Naive thymus-derived CD8-positive, alpha-beta T cell (primary cell): ENCODE data around the gene TOMM70. TPM values are rescaled to one million over a fixed set of nuclear protein-coding genes. Genes with fewer than 3 reads are reported as not detected.

Experiments used
- ATAC-seq, 2 donors: fragments of 150-1000 bp; cut with Tn5 transposase in 1 of 2; sonication (Bioruptor Pico), chemical (Tn5 transposase) in 1 of 2; 1 replicate in 1 of 2; 2 replicates in 1 of 2; pipeline ENCODE4 v1.10.0; 2021; ENCODE audit warnings: mild to moderate bottlenecking in 2 of 2, moderate library complexity in 2 of 2
- POLR2A ChIA-PET: fragments of 350-600 bp; sonication (Branson Sonifier 250); formaldehyde crosslinking; loops from one replicate; lab custom pipeline; 2021; ENCODE audit warnings: antibody characterized with exemption; lab: Charles Lee
- DNase-seq, 10 donors: peaks; one replicate each; pipeline versions ENCODE4 v3.0.0 to v3.0.0-alpha.2; 2020 to 2022
- H3K27ac Mint-ChIP-seq, 10 donors: one replicate each; pipeline ENCODE4 v1.8.0; 2020 to 2022; ENCODE audit warnings: mild to moderate bottlenecking in 10 of 10, mixed read lengths in 10 of 10, moderate library complexity in 4 of 10, inconsistent platforms in 1 of 10
- H3K27me3 Mint-ChIP-seq, 5 donors: one replicate each; pipeline ENCODE4 v1.8.0; 2021 to 2022; ENCODE audit warnings: mixed read lengths in 5 of 5
- H3K36me3 Mint-ChIP-seq, 3 donors: one replicate each; pipeline ENCODE4 v1.8.0; 2020 to 2022; ENCODE audit warnings: mixed read lengths in 3 of 3, mild to moderate bottlenecking in 2 of 3, inconsistent platforms in 1 of 3
- H3K4me1 Mint-ChIP-seq, 4 donors: one replicate each; pipeline ENCODE4 v1.8.0; 2021 to 2022; ENCODE audit warnings: mixed read lengths in 4 of 4
- H3K4me3 Mint-ChIP-seq, 10 donors: one replicate each; pipeline ENCODE4 v1.8.0; 2020 to 2022; ENCODE audit warnings: mild to moderate bottlenecking in 10 of 10, mixed read lengths in 10 of 10, moderate library complexity in 6 of 10, inconsistent platforms in 1 of 10
- H3K9me3 Mint-ChIP-seq, 9 donors: one replicate each; pipeline ENCODE4 v1.8.0; 2020 to 2022; ENCODE audit warnings: mixed read lengths in 9 of 9, mild to moderate bottlenecking in 3 of 9, inconsistent platforms in 1 of 9, moderate library complexity in 1 of 9
- polyA plus RNA-seq, 3 donors: library from polyadenylated mRNA; unstranded; fragments of 300-500 nt; fragmentation: Illumina TruSeq; gene quantifications; one replicate each; pipeline ENCODE4 v1.2.3, GENCODE V29; 2021
- total RNA-seq, 8 experiments: library from RNA in 2 of 8; stranded (reverse) in 2 of 8; gene quantifications; one replicate each; pipeline ENCODE4 v1.2.3 and lab custom pipeline; 2021 to 2026

TOMM70 gene
- total and polyA plus RNA-seq, 5 experiments from 2014 or later, result 14.6 to 46.8 (median 21.7) TPM

DNA sequence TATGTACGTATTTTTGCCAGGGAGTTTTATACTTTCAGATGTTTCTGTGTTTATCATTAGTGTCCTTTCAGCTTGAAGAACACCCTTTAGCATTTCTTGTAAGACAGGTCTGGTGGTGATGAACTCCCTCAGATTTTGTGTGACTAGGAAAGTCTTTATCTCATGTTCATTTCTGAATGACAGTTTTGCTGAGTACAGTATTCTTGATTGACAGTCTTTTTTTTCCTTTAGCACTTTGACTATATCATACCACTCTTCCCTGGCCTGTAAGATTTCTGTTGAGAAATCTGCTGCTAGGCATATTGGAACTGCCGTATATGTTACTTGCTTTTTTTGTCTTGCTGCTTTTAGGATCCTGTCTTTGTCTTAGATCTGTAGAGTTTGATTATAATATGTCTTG is 6.3 kb upstream of the TOMM70 start:
- no peak for ATAC-seq
- Mint-ChIP-seq H3K27ac (no peak overlapping the region), H3K4me3 (peak overlapping the region in 1 of 10 donors; percentile 2), H3K27me3 (no peaks in the 10 kb centered on the region), H3K4me1 (peaks cover 12 to 37% (median 29%) of the 10 kb centered on the region in 4 donors), H3K9me3 (peaks cover 6 to 42% (median 13%) of the 10 kb centered on the region in 9 donors), H3K36me3 (peaks cover 20 to 32% (median 28%) of the 10 kb centered on the region in 3 donors)
- POLR2A ChIA-PET, result no interaction called here
- no peak for DNase-seq

DNA sequence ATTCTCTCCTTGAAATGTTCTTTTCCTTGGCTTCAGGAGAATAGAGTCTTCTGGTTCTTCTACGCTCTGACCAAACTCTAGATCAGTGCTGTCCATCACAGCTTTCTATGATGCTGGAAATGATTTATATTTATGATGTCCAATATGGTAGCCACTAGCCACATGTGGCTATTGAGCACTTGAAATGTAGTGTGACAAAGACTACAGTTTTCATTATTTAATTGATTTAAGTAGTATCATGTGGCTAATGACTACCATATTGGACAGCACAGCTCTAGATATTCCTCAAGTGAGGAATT is 3.3 kb upstream of the TOMM70 start:
- no peak for DNase-seq
- peaks cover 17 to 52% (median 49%) of the 10 kb centered on the region in 4 donors for H3K4me1 Mint-ChIP-seq
- no peak for ATAC-seq

DNA sequence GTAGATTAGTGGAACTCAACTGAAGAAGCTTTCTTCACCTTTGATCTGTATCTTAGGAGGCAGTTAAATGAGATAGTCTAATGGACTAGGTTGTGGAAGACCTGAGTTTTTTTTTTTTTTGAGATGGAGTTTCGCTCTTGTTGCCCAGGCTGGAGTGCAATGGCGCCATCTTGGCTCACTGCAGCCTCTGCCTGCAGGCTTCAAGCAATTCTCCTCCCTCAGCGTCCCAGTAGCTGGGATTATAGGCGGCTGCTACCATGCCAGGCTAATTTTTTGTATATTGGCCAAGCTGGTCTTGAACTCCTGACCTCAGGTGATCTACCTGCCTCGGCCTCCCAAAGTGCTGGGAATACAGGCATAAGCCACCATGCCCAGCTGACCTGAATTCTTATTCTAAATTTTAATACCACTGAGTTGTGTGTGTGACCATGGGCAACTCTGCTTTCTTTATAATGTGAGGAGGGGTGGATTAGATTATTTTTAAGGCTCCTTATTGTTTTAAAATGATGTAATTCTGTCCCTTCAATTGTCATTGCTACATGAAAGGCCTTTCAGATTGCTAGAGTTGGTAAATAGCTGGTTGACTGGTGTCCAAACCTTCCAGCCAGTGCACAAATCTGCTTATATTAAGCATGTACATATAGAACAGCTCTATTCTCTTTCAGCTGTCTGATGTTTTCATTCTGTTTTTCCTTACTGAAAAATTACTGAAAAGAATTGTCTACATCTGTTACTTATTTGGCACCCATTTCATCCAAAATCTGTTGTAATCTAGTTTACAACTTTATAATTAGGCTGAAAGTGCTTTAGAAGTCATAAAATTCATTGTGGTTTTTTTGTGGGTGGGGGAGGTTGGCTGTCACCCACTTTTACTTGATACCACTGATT is 2.7 kb upstream of the TOMM70 start:
- Mint-ChIP-seq H3K27ac (peak overlapping the region in 2 of 10 donors; percentile 18 to 97), H3K4me3 (peak overlapping the region in 6 of 10 donors; percentile 12 to 98 (median 62))
- no peak for ATAC-seq

More for the DNA sequence above, 3.3 kb upstream of the TOMM70 start:
- POLR2A ChIA-PET, result no interaction called here
- no peak overlapping the region for H3K27ac Mint-ChIP-seq
- H3K36me3 Mint-ChIP-seq, result peaks cover 11 to 14% (median 12%) of the 10 kb centered on the region in 3 donors
- H3K4me3 Mint-ChIP-seq, result peak overlapping the region in 3 of 10 donors; percentile 5 to 96 (median 10)
- peaks cover 0 to 19% (median 7%) of the 10 kb centered on the region in 9 donors for H3K9me3 Mint-ChIP-seq
- no peaks in the 10 kb centered on the region for H3K27me3 Mint-ChIP-seq

DNA sequence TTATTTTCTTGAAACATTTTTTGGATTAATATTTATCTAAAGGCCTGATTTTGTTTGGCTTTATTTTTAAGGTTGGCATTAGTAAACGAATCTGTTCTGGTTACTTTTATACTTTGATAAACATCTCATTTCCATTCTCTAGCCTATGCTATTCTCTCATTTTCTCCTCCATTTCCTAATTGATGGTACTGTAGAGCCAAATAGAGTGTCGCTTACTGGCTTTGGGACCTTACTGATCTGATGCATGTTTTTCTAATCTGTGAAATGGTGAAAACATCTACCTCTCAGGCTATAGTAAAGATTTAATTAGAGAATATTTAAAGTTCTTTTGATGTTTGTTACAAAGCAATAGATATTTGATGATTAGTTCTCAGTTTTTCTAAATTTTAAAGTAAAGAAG is 2.0 kb upstream of the TOMM70 start:
- Mint-ChIP-seq H3K4me3 (peak overlapping the region in 9 of 10 donors; percentile 0 to 98 (median 96)), H3K4me1 (peaks cover 15 to 62% (median 56%) of the 10 kb centered on the region in 4 donors), H3K27me3 (no peaks in the 10 kb centered on the region), H3K36me3 (peaks cover 8 to 9% (median 9%) of the 10 kb centered on the region in 3 donors), H3K27ac (peak overlapping the region in 9 of 10 donors; percentile 35 to 99 (median 97)), H3K9me3 (peaks cover 0 to 11% (median 6%) of the 10 kb centered on the region in 9 donors)
- ATAC-seq (no peak), DNase-seq (no peak)
- POLR2A ChIA-PET, result interaction anchor here (3.1 kb wide), 1 partner anchor 142 kb away, joined by 26 read pairs; the partner anchor contains the start of gene TBC1D23

More for the DNA sequence above, 2.7 kb upstream of the TOMM70 start:
- POLR2A ChIA-PET, result interaction anchor here (0.6 kb wide), 1 partner anchor 599 kb away, joined by 3 read pairs; no protein-coding TSS in a partner anchor
- DNase-seq, result no peak
- H3K27me3 Mint-ChIP-seq, result no peaks in the 10 kb centered on the region
- peaks cover 0 to 15% (median 7%) of the 10 kb centered on the region in 9 donors for H3K9me3 Mint-ChIP-seq
- peaks cover 15 to 57% (median 53%) of the 10 kb centered on the region in 4 donors for H3K4me1 Mint-ChIP-seq
- peaks cover 9 to 12% (median 11%) of the 10 kb centered on the region in 3 donors for H3K36me3 Mint-ChIP-seq

DNA sequence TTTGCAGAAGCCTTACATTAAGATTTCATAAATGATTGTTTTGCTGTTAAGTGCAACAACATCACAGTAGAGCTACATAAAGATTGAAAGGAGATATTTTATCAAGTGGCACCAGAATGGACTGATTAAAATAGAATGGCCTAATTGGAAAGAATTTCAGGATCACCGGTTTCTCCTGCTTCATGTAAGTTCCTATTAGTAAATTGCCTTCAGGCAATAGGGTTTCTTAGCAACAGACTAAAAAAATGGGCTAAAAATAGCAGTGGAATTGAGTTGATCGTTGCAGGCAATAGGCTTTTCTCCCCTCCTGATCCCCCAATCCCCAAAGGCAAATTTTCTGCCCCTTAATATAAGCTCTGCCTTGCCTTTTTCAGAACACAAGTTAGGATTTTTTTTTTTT is 1.4 kb upstream of the TOMM70 start:
- Mint-ChIP-seq H3K36me3 (peaks cover 2 to 4% (median 4%) of the 10 kb centered on the region in 3 donors), H3K9me3 (peaks cover 0 to 5% (median 1%) of the 10 kb centered on the region in 9 donors), H3K4me3 (peak overlapping the region; percentile 90 to 99 (median 98)), H3K27ac (peak overlapping the region; percentile 94 to 99 (median 97)), H3K27me3 (no peaks in the 10 kb centered on the region), H3K4me1 (peaks cover 15 to 66% (median 58%) of the 10 kb centered on the region in 4 donors)
- POLR2A ChIA-PET, result interaction anchor here (1.4 to 3.1 kb wide), 3 partner anchors 67 to 189 kb away, joined by 3 to 26 read pairs (median 23); partner anchors contain the start of genes NIT2 and TBC1D23
- DNase-seq, result no peak
- no peak for ATAC-seq

DNA sequence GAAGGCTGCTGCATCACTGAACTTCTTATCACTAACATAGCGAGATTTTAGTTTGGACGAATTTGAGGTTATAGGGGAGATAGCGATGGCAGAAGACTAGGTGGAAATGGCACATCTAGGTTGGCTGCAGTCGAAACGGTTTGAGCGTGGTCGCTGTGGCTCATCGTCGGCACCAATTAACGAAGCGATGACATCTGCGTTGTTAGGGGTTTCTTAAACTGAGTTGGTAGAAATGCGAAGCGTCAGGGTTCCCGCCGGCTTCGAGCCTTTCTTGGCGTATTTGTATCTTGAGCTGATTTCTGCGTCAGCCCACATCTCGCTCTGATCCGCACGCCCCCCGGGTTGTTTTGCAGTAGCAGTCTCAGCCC is 769 bp upstream of the TOMM70 start:
- POLR2A ChIA-PET, result interaction anchor here (0.6 to 3.1 kb wide), 11 partner anchors 21 to 1274 kb away, joined by 3 to 26 read pairs (median 5); partner anchors contain the start of genes NIT2, PCNP, TBC1D23 and TFG
- H3K27me3 Mint-ChIP-seq, result no peaks in the 10 kb centered on the region
- peak in 8 of 10 donors; percentile 32 to 79 (median 62) for DNase-seq
- peak overlapping the region; percentile 94 to 99 (median 97) for H3K27ac Mint-ChIP-seq
- H3K36me3 Mint-ChIP-seq, result peaks cover 0 to 3% (median 2%) of the 10 kb centered on the region in 3 donors
- peak overlapping the region; percentile 90 to 99 (median 98) for H3K4me3 Mint-ChIP-seq
- ATAC-seq, result peak; percentile 39 to 48
- H3K4me1 Mint-ChIP-seq, result peaks cover 17 to 72% (median 61%) of the 10 kb centered on the region in 4 donors
- no peaks in the 10 kb centered on the region for H3K9me3 Mint-ChIP-seq

DNA sequence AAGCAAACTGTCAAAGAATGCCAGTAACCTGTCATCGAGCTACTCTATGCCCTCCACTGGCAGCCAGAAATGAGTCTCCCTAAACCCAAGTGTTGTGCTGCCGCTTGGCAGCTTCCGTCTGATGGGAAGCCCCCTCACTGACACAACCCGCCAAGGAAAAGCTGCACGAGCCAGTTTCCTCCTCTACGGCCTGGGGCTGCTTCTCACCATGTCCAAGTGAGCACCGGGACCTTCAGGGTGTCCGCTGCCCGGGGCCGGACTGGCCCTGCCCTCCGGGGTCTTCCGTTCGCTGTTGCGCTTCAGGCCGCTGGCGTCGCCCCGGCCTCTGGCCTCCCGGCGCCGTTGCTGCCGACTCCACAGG is 490 bp downstream of the TOMM70 start:
- DNase-seq, result peak in 9 of 10 donors; percentile 12 to 69 (median 39)
- Mint-ChIP-seq H3K4me3 (peak overlapping the region; percentile 90 to 99 (median 98)), H3K27me3 (no peaks in the 10 kb centered on the region), H3K36me3 (peaks cover 0 to 2% (median 0%) of the 10 kb centered on the region in 3 donors), H3K4me1 (peaks cover 14 to 81% (median 64%) of the 10 kb centered on the region in 4 donors), H3K9me3 (no peaks in the 10 kb centered on the region), H3K27ac (peak overlapping the region; percentile 38 to 99 (median 95))
- ATAC-seq, result peak; percentile 9 to 38
- POLR2A ChIA-PET, result interaction anchor here (1.5 to 3.1 kb wide), 5 partner anchors 20 to 1276 kb away, joined by 5 to 26 read pairs (median 7); partner anchors contain the start of genes NIT2, TBC1D23 and TFG

DNA sequence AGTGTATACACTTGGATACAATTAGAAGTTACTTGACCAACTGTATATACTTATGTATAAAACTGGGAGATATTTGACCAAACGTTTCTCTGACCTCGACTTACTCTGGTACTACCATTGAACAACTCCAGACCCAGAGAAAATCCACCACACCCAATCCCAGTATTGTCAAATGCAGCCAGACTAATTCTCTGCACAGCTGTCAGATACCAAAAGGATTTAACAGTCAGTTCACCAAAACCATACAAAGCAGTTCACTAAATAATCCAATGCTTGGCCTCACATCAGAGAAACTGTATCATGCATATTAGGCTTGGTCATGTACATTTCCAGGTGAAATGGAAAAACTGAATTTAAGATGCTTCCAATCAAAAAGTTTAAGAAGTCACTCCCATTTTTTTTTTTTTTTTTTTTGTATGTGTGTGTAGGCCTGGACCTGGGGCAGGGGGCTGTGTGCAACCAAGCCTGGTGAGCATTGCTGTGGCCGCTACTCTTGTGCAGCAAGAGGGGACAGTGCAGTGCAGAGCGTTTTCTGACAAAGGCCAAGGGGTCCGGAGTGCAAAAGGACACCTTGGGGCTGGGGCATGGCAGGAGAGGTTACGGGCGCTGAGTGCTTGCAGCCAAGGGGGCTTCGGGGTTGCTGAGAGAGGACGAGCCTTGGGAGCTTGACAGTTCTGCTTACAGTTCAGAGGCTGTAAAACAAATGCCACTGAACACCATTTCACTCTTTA is 1.4 kb downstream of the TOMM70 start:
- peaks cover 0 to 2% (median under 1%) of the 10 kb centered on the region in 3 donors for H3K36me3 Mint-ChIP-seq
- DNase-seq, result no peak
- H3K4me3 Mint-ChIP-seq, result peak overlapping the region; percentile 90 to 99 (median 98)
- POLR2A ChIA-PET, result interaction anchor here (0.6 to 3.1 kb wide), 4 partner anchors 15 to 138 kb away, joined by 3 to 26 read pairs (median 15); partner anchors contain the start of genes NIT2 and TBC1D23
- ATAC-seq, result no peak
- H3K27ac Mint-ChIP-seq, result peak overlapping the region in 9 of 10 donors; percentile 41 to 99 (median 94)
- no peaks in the 10 kb centered on the region for H3K9me3 Mint-ChIP-seq
- H3K27me3 Mint-ChIP-seq, result no peaks in the 10 kb centered on the region
- H3K4me1 Mint-ChIP-seq, result peaks cover 13 to 82% (median 62%) of the 10 kb centered on the region in 4 donors

DNA sequence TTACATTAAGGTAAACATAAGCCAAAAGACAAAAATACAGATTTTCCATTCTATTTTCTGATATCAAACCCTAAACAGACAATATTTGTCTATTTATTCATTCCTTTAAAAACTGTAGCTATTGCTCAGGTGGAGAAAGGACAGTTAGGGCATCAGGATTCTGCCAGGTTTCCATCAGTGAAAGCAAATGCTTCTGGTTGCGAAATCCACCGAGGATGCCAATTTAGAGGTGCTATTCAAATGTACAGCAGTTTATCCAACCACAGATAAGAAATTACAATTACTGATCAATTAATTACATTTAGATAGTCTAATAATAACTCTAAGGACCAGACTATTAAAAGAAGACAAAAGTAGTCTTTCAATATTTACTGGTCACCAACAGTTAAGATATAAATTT is 3.9 kb downstream of the TOMM70 start:
- peak overlapping the region in 1 of 10 donors; percentile 7 for H3K4me3 Mint-ChIP-seq
- DNase-seq (no peak), ATAC-seq (no peak)
- H3K4me1 Mint-ChIP-seq, result peaks cover 12 to 74% (median 61%) of the 10 kb centered on the region in 4 donors
- H3K27ac Mint-ChIP-seq, result peak overlapping the region in 1 of 10 donors; percentile 63
- POLR2A ChIA-PET, result no interaction called here
- H3K27me3 Mint-ChIP-seq, result no peaks in the 10 kb centered on the region
- H3K9me3 Mint-ChIP-seq, result no peaks in the 10 kb centered on the region
- peaks cover 0 to 7% (median 4%) of the 10 kb centered on the region in 3 donors for H3K36me3 Mint-ChIP-seq

DNA sequence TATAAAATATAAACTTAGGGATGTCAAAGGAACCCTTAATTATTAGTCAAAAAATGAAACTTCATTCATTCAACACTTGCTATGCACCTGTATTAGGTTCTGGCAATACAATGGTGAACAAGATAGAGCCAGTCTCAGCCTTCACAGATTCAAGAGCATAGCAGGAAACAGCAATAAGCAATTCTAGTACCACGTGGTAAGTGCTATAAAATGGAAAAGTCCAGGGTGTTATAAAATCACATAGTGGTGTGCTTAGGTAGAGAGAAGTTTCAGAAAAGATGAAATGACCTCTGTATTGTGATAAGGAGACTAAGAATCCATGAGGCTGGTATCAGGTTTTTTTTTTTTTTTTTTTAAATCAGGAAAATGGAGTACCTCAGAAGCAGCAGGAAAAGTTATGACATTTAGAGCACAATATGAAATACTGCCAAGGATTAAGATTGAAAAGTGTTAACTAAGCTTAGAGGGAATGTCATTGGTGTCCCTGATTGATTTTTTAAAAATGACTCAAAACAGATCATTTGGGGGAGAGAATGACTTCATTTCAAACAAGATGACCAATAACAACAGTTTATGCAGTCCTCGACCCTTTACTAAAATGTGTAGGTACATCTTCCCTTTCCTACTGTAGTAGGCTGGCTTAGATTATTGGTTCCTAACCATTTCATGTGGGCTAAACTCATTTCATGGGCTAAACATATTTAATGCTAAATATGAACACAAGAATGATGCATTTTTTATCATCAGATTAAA is 5.0 kb downstream of the TOMM70 start:
- DNase-seq, result no peak
- H3K27ac Mint-ChIP-seq, result no peak overlapping the region

DNA sequence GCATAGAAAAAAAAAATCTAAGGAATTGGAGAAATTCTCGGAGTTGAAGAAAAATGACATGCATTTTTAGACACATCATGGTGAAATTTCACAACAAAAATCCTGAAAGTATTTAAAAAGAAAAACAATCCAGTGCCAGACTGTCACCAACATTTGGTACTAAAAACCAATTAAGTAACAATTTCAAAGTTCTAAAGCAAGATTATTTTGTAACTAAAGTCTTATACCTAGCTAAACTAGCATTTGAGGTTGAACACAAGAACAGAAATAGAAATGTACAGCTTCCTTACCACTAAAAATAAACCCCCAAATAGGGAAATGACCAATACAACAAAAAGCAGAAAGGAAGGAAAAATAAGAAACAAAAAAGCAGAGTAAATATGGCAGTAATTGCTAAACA is 11.9 kb downstream of the TOMM70 start:
- no peak overlapping the region for H3K27ac Mint-ChIP-seq
- H3K27me3 Mint-ChIP-seq, result no peaks in the 10 kb centered on the region
- H3K4me3 Mint-ChIP-seq, result no peak overlapping the region
- ATAC-seq (no peak), DNase-seq (no peak)
- POLR2A ChIA-PET, result no interaction called here
- H3K4me1 Mint-ChIP-seq, result peaks cover 13 to 46% (median 26%) of the 10 kb centered on the region in 4 donors
- H3K9me3 Mint-ChIP-seq, result peaks cover 0 to 13% (median 4%) of the 10 kb centered on the region in 9 donors
- H3K36me3 Mint-ChIP-seq, result peaks cover 13 to 44% (median 29%) of the 10 kb centered on the region in 3 donors

More for the DNA sequence above, 5.0 kb downstream of the TOMM70 start:
- POLR2A ChIA-PET, result interaction anchor here (0.6 to 0.7 kb wide), 2 partner anchors 195 to 1492 kb away, joined by 3 to 5 read pairs; no protein-coding TSS in a partner anchor
- H3K9me3 Mint-ChIP-seq, result no peaks in the 10 kb centered on the region
- peaks cover 14 to 71% (median 59%) of the 10 kb centered on the region in 4 donors for H3K4me1 Mint-ChIP-seq
- H3K36me3 Mint-ChIP-seq, result peaks cover 0 to 7% (median 5%) of the 10 kb centered on the region in 3 donors
- no peak for ATAC-seq
- no peak overlapping the region for H3K4me3 Mint-ChIP-seq
- H3K27me3 Mint-ChIP-seq, result no peaks in the 10 kb centered on the region
